K562 (cell line): ENCODE measurements around the gene CAB39.

ENCODE experiments used
- CBFA2T2 ChIP-seq: fragments of 450-650 bp; conservative IDR thresholded peaks from 2 replicates; pipeline ENCODE4 v1.6.1; 2017; ENCODE audit warnings: mild to moderate bottlenecking
- DNMT1 ChIP-seq: fragments of 450-650 bp; IDR thresholded peaks from 2 replicates; pipeline ENCODE4 v1.6.1; 2016; ENCODE audit warnings: antibody characterized with exemption, mild to moderate bottlenecking
- ELF1 ChIP-seq: fragments of 200-800 bp; sonication (Bioruptor generic); IDR thresholded peaks from 2 replicates; pipeline ENCODE4 v1.6.1; 2016; ENCODE audit warnings: missing genetic modification characterization, missing compliant biosample characterization
- MAFF ChIP-seq: IDR thresholded peaks from 2 replicates; pipeline ENCODE4 v1.6.1; 2012; ENCODE audit warnings: low read length, improper control_type of control experiment
- NBN ChIP-seq: fragments of 450-650 bp; IDR thresholded peaks from 2 replicates; pipeline ENCODE4 v1.6.1; 2016; ENCODE audit warnings: low read depth, mild to moderate bottlenecking
- SAP30 ChIP-seq: fragments of 200-600 bp; sonication (generic); IDR thresholded peaks from 2 replicates; pipeline ENCODE4 v1.6.1; 2012; ENCODE audit warnings: borderline replicate concordance, low read depth, mild to moderate bottlenecking, moderate library complexity, low read length, control low read depth, inconsistent platforms; ENCODE audit not compliant: insufficient read depth, poor library complexity, severe bottlenecking
- ZFP36 ChIP-seq: fragments of 150-350 bp; IDR thresholded peaks from 2 replicates; pipeline ENCODE4 v1.6.1; 2018; ENCODE audit warnings: low read length, low read depth; ENCODE audit not compliant: partially characterized antibody
- ZFX ChIP-seq: sonication (generic); formaldehyde crosslinking; IDR thresholded peaks from 2 replicates; pipeline ENCODE4 v1.8.0; 2022; ENCODE audit warnings: mild to moderate bottlenecking, missing genetic modification reagents, moderate library complexity
- TF ChIP-seq, protein P1 (sequence below): IDR thresholded peaks from 2 replicates; pipeline ENCODE4 v1.6.1; 2011; ENCODE audit not compliant: insufficient read length; ENCODE audit errors: extremely low read depth

- TF ChIP-seq ZFP36 = no peak
- TF ChIP-seq DNMT1 = no peak
- TF ChIP-seq ZFX = no peak
- no peak for TF ChIP-seq CBFA2T2
- no peak for TF ChIP-seq NBN
- no peak for TF ChIP-seq ELF1 (tag)
- TF ChIP-seq SAP30 = no peak
- TF ChIP-seq, protein P1, sequence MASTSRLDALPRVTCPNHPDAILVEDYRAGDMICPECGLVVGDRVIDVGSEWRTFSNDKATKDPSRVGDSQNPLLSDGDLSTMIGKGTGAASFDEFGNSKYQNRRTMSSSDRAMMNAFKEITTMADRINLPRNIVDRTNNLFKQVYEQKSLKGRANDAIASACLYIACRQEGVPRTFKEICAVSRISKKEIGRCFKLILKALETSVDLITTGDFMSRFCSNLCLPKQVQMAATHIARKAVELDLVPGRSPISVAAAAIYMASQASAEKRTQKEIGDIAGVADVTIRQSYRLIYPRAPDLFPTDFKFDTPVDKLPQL = no peak
- TF ChIP-seq MAFF = no peak
Observed at GRCh38 chr2:230807729-230808128, 95.1 kb downstream of the CAB39 start.
